ENCODE measurements around the gene AKAP8L. TPM values are rescaled to one million over a fixed set of nuclear protein-coding genes. Genes with fewer than 3 reads are reported as not detected.

Gene AKAP8L
- total and polyA plus RNA-seq, 10 of the 15 experiments (the other 5 are each of a cell fraction or from before 2014, with no cell fraction given): 0.66 to 64.3 (median 40.0) TPM

- no peak for TF ChIP-seq E2F4 (IDR thresholded peaks at IDR 0.05; ENCODE audit: low read depth, low read length)
- TF ChIP-seq CBX5 (IDR thresholded peaks at IDR 0.05; ENCODE audit: low read depth): 0 out of 2 replicates have a peak, but pooled peaks have one; percentile 18
- peak; percentile 15; the same call in 1 of the 2 replicates for TF ChIP-seq IRF4 (IDR thresholded peaks at IDR 0.05; ENCODE audit: low read depth, low read length)
- peak; percentile 88 for TF ChIP-seq BACH1 (IDR thresholded peaks at IDR 0.05; ENCODE audit: borderline replicate concordance)
- TF ChIP-seq ATF2 (IDR thresholded peaks at IDR 0.05; ENCODE audit: low read length): 0 out of 2 replicates have a peak, but pooled peaks have one; percentile 54
- TF ChIP-seq SMARCA5 (IDR thresholded peaks at IDR 0.05): peak; percentile 95
- TF ChIP-seq EP300 (IDR thresholded peaks at IDR 0.05; ENCODE audit: borderline replicate concordance in 1 of 2, control insufficient read depth in 1 of 2, low read depth in 2 of 2, low read length in 2 of 2): peak in 1 of 2 experiments; percentile 25; a peak in 1 of 4 replicates
- TF ChIP-seq POLR2AphosphoS2 (IDR thresholded peaks at IDR 0.05; ENCODE audit: low read depth, low read length): no peak
- no peak for TF ChIP-seq ZBTB11 (CRISPR knock-in tag; IDR thresholded peaks at IDR 0.05)
Measured at GRCh38 chr19:15466851-15467733, 48.3 kb upstream of the AKAP8L start (continued).
